Stimulated activated CD8-positive, alpha-beta memory T cell treated with anti-CD3 and anti-CD28 coated beads, Interleukin-7, amount 100 ng/mL, for 4 hours (primary cell): ENCODE data around the gene MYL10.

Experiments
- DNase-seq, 2 donors: peaks; one replicate each; pipeline ENCODE4 v3.0.0-alpha.2; 2020; ENCODE audit warnings: low read depth in 2 of 2

Gene MYL10

DNA sequence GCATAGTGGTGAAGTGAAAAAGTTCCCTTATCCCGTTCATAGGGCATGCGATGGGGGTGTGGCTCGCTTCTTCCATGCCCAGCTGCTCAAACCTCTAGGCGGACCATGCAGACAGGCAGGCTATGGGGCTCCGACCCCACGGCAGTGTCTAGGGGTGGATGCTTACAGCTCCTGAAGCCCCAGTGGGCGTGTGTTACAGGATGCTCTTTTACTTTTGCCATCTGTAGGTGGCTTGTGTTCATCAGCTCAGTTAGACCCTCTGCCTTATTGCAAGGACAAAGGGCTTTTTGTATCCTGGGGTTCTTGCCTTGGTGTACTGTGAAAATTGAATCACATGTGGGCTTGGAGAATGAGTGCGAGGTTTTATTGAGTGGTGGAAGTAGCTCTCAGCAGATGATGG, at the start of gene MYL10:
MYL10 (minus strand) TSS at position 126 of the 400 bp plus-strand sequence. CDS start 178 bp downstream, outside the sequence.
- no peak for DNase-seq

GRCh38 chr7:101678658-101679057, 49.6 kb upstream of the MYL10 start:
- DNase-seq: no peak

DNA sequence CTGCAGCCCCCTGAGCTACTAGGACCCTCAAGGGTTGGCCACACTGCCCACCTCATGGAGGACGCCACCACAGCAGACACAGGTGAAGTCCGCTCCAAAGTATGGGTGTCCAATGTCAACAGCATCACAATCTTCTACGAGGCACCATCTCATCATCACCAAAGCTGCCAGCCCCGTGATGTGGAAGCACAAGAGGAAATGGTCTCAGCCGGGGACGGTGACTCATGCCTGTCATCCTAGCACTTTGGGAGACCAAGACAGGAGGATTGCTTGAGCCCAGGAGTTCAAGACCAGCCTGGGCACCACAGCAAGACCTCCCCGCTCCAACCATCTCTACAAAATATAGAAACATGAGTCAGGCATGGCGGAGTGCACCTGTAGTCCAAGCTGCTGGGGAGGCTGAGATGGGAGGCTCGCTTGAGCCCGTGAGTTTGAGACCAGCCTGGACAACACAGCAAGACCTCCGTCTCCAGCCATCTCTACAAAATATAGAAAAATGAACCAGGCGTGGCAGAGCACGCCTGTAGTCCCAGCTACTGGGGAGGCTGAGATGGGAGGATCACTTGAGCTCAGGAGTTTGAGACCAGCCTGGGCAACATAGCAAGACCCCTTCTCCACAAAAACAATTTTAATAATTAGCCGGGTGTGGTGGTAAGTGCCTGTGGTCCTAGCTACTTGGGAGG, 48.8 kb upstream of the MYL10 start:
- no peak for DNase-seq

DNA sequence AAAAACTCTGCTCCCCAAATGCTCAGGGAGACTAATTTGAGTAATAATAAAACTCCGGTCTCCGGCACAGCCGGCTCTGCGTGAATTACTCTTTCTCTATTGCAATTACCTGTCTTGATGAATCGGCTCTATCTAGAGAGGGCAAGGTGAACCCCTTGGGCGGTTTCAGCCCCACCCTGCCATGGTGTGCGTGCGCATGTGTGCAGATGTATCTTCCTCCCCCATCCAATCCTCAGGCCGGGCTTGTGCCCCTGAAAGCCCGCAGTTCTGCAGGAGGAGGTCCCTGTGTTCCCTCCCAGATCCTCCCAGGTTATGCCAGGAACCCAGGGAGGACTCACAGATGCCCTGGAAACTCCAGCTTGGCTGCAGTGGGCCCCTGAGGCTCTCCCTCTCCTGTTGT, 48.3 kb upstream of the MYL10 start:
- DNase-seq: no peak

DNA sequence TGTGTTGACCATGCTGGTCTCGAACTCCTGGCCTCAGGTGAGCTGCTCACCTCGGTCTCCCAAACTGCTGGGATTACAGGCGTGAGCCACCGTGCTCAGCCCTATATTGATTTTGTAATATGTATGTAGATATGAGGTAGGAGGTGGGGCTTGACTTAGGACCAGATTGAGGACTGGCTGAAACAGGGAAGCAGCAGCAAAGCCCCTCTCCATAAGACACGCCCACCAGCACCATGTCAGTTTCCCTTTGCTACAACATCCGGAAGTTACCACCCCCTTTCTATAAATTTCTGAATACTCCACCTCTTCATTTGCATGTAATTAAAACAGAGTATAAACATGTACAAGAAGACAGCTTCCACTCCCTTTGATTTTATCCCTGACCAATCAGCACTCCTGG, 47.9 kb upstream of the MYL10 start:
- no peak for DNase-seq

GRCh38 chr7:101676062-101676598, 47.0 kb upstream of the MYL10 start:
- no peak for DNase-seq

- DNase-seq: no peak
These were observed 45.3 kb upstream of the MYL10 start for GRCh38 chr7:101674439-101674838.

DNA sequence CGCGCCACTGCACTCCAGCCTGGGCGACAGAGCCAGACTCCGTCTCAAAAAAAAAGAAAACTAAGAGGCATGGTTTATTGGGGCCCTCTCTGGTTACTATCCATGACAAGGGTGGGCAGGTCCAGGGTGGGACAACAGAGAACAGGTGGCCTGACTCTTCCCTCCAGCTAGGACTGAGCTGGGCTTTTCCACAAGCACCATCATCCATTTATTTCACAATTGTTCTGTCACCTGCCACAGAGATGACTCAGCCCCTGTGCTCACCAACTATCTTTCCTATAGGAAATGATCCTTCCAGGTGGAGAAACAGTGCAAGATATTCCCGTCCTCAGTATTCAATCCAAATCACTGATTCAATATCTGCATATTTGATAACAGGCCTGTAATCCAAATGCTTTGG, 44.9 kb upstream of the MYL10 start:
- no peak for DNase-seq

GRCh38 chr7:101673315-101673714, 44.2 kb upstream of the MYL10 start:
- no peak for DNase-seq

GRCh38 chr7:101671371-101672356, 42.6 kb upstream of the MYL10 start:
- DNase-seq: no peak

- no peak for DNase-seq
These were observed 40.2 kb upstream of the MYL10 start for GRCh38 chr7:101669307-101669706.

GRCh38 chr7:101668726-101669125, 39.6 kb upstream of the MYL10 start:
- no peak for DNase-seq

DNA sequence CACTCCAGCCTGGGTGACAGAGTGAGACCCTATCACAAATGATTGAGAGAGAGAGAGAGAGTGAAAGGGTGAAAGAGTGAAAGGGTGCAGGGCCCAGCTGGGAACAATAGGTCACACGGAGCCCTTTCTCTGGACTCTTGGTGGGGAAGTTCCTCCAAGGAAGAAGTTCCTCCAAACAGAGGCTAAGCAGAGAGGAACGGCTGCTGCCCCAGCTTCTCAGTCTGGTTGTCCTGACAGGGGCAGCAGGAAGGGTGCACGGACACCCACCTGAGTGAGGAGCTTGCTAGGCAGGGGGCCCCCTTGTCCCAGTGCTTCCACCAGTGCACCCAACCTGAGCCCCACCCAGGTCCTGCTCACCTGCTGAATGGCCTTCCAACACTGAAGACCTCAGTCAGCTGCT, 38.8 kb upstream of the MYL10 start:
- DNase-seq: no peak

GRCh38 chr7:101667399-101667798, 38.3 kb upstream of the MYL10 start:
- no peak for DNase-seq

- DNase-seq: no peak
These were observed 37.6 kb upstream of the MYL10 start for GRCh38 chr7:101666741-101667140.

DNA sequence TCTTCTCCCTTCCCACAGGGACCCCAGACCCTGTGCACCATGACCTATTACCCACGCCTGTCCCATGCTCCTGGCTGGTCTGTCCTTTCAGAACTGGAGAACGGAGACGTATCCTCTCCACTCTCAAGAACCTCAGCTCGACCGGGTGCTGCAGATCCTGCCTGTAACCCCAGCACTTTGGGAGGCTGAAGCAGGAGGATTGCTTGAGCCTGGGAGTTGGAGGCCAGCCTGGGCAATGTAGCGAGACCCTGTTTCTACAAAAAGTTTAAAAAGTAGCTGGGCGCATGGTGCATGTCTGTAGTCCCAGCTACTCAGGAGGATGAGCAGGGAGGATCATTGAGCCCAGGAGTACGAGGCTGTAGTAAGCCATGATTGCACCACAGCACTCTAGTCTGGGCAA, 37.2 kb upstream of the MYL10 start:
- no peak for DNase-seq

DNA sequence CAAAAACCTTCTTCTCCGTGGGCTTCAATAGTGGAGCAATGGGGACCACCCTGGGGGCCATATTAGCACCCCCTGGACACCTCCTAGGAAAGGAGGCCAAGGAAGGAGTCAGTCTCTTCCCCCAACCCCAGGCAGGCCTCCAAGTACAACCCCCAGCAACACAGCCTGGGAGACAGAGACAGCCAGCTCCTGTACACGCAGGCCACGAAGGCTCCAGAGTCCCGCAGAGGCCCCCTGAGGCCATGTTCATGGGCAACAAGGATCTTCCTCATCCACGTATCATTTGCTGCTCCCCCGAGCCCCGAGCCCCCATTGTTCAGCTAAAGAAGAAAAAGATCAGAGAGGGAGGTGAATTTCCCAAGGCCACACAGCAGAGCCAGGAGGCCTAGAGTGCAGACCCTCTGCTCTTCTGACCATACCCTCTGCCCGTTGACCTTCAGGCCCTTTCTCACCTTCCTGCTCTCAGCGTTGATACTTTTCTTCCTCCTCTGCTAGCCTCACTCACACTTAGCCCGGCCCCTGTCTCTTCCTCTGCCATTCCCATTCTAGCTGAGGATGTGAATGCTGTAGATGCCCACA, 35.9 kb upstream of the MYL10 start:
- no peak for DNase-seq

DNA sequence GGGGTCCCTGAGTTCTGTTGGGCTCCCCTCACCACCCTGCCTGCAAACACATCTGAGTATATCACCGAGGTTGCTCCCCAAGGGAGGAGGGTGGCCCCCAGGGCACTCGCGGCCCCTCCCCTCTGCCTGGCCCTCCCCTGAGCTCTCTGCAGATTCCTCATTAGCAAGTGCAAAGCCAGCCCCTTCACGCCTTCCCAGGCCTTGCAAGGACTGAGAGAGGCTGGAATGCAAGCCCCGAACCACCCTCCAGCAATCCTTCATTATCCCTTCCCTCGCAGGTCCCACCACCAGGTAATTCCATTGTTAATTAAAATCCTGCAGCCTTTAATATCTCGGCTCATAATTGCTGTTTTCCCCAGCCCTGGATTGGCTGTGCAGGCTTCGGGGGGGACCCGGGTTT, 35.3 kb upstream of the MYL10 start:
- no peak for DNase-seq

DNA sequence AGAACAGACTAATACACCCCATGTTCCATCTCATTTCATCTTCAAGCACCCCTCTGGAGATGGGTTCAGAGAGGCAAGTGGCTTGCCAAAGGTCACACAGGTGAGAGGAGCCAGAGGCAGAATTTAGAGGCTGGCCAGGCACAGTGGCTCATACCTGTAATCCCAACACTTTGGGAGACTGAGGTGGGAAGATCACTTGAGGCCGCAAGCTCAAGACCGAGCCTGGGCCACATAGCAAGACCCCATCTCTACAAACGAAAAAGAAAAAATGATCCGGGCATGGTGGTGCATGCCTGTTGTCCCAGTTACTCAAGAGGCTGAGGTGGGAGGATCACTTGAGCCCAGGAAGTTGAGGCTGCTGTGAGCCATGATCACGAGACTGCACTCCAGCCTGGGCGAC, 34.7 kb upstream of the MYL10 start:
- DNase-seq: no peak

- no peak for DNase-seq
These were observed 33.4 kb upstream of the MYL10 start for GRCh38 chr7:101662447-101662998.

GRCh38 chr7:101659706-101660105, 30.6 kb upstream of the MYL10 start:
- no peak for DNase-seq

DNA sequence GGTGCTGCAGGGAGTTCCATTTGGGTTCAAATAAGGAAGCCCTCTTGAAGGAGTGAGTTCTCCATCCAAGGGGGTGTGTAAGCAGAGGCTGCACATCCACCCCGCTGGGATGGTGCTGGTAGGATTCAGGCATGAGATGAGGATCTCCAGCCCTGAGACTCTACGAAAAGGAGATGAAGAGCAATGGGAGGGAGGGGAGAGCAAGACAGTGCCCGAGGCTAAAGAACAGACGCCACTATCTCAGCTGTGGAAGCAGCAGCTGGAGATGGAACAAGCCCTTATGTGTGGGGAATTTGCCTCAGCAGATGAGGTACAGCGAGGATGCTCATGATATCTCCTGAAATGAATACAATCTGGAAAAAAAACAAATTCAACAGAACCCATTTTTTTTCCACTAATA, 28.1 kb upstream of the MYL10 start:
- no peak for DNase-seq
